Choroid plexus epithelial cell (primary cell): ENCODE data around the gene NME9.
A peak's percentile ranks its signal among the peaks of the same experiment; 100 is the strongest.

ENCODE experiments used
- DNase-seq: peaks from one replicate; pipeline ENCODE4 v3.0.0-alpha.2; 2010; ENCODE audit warnings: low read depth
- H3K4me3 ChIP-seq: 2 replicates; pipeline ENCODE4 v1.5.1; 2011; ENCODE audit warnings: low read depth, mild to moderate bottlenecking, control low read depth, low read length, moderate library complexity
- CTCF ChIP-seq: conservative IDR thresholded peaks from 2 replicates; pipeline ENCODE4 v1.5.1; 2011; ENCODE audit warnings: low read depth, mild to moderate bottlenecking, control low read depth, inconsistent platforms, low read length, moderate library complexity

NME9 gene

GRCh38 chr3:138347960-138348753 lies 18.5 kb upstream of the NME9 start, which contains the start of gene MRAS:
TSS of gene MRAS (plus strand) at chr3:138348579. CDS start at chr3:138372884, 24,305 bp downstream.
- H3K4me3 ChIP-seq: peak within 1 kb of the TSS; percentile 74
- DNase-seq: peak; percentile 80

DNA sequence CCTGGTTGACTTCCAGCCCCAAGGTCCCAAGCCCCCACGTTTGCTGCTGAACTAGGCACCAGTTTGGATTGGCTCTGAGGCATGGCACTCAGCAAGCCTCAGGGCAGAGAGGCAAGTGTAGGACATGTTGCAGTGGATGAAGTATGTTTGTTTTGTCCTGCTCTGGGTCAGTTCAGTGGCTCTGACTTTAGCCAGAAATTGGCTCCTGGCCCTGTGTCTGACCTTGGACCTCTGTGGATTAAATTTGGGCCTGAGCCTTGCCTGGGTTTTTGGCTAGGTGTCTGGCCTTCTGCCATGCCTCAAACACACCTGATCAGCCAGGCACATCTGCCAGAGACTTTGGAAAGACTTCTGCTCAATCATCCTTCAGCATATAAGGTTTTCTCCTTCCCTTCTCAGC lies 15.1 kb upstream of the NME9 start:
- DNase-seq: no peak
- no peak for TF ChIP-seq CTCF
- no peak overlapping the region for H3K4me3 ChIP-seq

More at GRCh38 chr3:138347960-138348753, 18.5 kb upstream of the NME9 start, which contains the start of gene MRAS:
- TF ChIP-seq CTCF: peak; percentile 24

DNA sequence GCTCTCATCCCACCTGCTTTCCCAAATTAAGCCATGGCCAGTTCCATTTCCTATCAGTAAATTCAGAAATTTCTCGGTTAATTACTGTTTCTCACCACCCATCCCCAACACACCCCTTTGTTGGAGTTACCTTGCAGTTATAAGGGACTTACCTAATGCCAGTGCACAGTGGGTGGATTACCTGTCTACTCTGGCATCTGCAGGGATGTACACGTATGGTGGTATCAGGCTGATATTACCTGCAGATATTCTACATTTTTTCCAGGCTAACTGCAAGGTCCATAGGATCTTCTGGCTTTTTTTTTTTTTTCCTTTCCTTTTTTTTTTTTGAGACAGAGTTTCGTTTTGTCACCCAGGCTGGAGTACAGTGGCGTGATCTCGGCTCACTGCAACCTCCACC lies 10.9 kb upstream of the NME9 start:
- TF ChIP-seq CTCF: no peak
- no peak for DNase-seq
- no peak overlapping the region for H3K4me3 ChIP-seq

GRCh38 chr3:138338811-138339210 lies 9.2 kb upstream of the NME9 start:
- H3K4me3 ChIP-seq: no peak overlapping the region
- TF ChIP-seq CTCF: no peak
- DNase-seq: no peak

GRCh38 chr3:138338244-138338643 lies 8.6 kb upstream of the NME9 start:
- TF ChIP-seq CTCF: no peak
- H3K4me3 ChIP-seq: no peak overlapping the region
- no peak for DNase-seq

DNA sequence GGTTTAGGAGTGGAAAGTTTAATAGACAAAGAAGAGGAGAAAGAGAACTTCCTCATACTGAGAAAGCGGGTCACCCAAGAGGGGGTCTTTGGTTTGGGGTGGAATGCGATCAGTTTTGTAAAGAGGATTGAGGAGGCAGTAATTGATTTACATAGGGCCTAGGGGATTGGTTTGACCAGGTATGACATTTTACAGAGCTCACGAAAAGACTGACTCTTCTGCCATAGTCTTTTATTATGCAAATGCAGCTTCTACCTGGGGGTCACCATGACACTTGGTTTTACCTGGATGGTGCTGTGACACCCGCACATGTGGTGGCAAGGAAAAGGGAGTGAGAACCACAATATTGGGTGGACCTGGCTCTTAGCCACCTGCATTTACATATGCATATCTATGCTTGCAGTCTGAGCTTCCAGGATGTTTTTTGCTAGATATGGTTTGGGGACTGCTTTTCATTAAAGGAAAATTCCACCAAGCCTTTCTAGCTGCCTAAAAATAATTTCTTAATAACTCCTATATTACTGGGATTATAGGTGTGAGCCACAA lies 6.9 kb upstream of the NME9 start:
- H3K4me3 ChIP-seq: no peak overlapping the region
- DNase-seq: no peak
- TF ChIP-seq CTCF: no peak

DNA sequence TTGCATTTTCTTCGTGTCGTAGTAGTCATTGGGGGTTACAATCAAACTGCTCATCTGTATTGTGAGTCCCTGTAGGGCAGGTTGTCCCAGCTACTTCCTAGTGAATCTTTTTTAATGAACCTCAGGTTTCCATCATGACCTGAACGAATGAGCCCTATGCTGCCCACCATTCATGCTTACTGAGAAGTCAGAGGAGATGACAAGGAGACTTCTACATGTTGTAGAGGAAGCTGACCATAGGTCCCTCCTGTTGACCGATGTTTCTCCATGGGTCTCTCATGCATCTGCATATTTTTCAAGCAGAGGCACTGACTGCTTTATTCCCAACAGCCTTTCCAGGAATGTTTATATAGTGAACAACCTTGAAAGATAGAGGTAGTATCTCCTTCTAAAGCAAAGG lies 5.0 kb upstream of the NME9 start:
- no peak overlapping the region for H3K4me3 ChIP-seq
- TF ChIP-seq CTCF: no peak
- DNase-seq: no peak
